Caco-2 (cell line): ENCODE data around the gene SIK3. TPM values are rescaled to one million over a fixed set of nuclear protein-coding genes. Genes with fewer than 3 reads are reported as not detected.

Source experiments
- BruUV-seq: library from RNA; stranded (reverse); fragments of 400-500 nt; replicated peaks from 2 replicates; lab custom pipeline; 2021; lab: Mats Ljungman, UMichigan
- CTCF ChIA-PET: fragments of 300-600 bp; sonication (Branson Sonifier 250); formaldehyde crosslinking; loops from one replicate; lab custom pipeline; 2022; ENCODE audit warnings: antibody characterized with exemption; lab: Charles Lee
- POLR2A ChIA-PET: fragments of 300-600 bp; sonication (Branson Sonifier 250); formaldehyde crosslinking; loops from one replicate; lab custom pipeline; 2022; ENCODE audit warnings: antibody characterized with exemption; lab: Charles Lee
- DNase-seq, 2 experiments: peaks; one replicate each; pipeline versions ENCODE4 v3.0.0 to v3.0.0-alpha.2; 2020 to 2022
- H3K27me3 ChIP-seq: replicated peaks from 2 replicates; pipeline ENCODE4 v1.6.0; 2011; ENCODE audit warnings: low read length; ENCODE audit not compliant: control insufficient read depth, insufficient read depth
- H3K36me3 ChIP-seq: 2 replicates; pipeline ENCODE4 v1.5.1; 2011; ENCODE audit warnings: low read length; ENCODE audit not compliant: control insufficient read depth, insufficient read depth
- H3K4me1 ChIP-seq: fragments of 250-450 bp; sonication (Bioruptor Pico); 2 replicates; pipeline ENCODE4 v1.5.1; 2020; ENCODE audit warnings: mild to moderate bottlenecking
- H3K4me3 ChIP-seq: 2 replicates; pipeline ENCODE4 v1.5.1; 2011; ENCODE audit warnings: low read depth, mild to moderate bottlenecking, control low read depth, low read length
- H3K9me3 ChIP-seq: fragments of 250-450 bp; sonication (Bioruptor Pico); 2 replicates; pipeline ENCODE4 v1.5.1; 2020; ENCODE audit warnings: mild to moderate bottlenecking, moderate library complexity
- H3K27ac Mint-ChIP-seq: one replicate; pipeline ENCODE4 v1.8.0; 2022; ENCODE audit warnings: mixed read lengths; ENCODE audit not compliant: unreplicated experiment
- H3K27me3 Mint-ChIP-seq: one replicate; pipeline ENCODE4 v1.8.0; 2022; ENCODE audit warnings: mixed read lengths; ENCODE audit not compliant: insufficient read depth, unreplicated experiment
- H3K36me3 Mint-ChIP-seq: one replicate; pipeline ENCODE4 v1.8.0; 2022; ENCODE audit warnings: mild to moderate bottlenecking, mixed read lengths; ENCODE audit not compliant: insufficient read depth, unreplicated experiment
- H3K4me1 Mint-ChIP-seq: one replicate; pipeline ENCODE4 v1.8.0; 2022; ENCODE audit warnings: low read depth, mixed read lengths; ENCODE audit not compliant: unreplicated experiment
- H3K4me3 Mint-ChIP-seq: one replicate; pipeline ENCODE4 v1.8.0; 2022; ENCODE audit warnings: mild to moderate bottlenecking, moderate library complexity, mixed read lengths; ENCODE audit not compliant: unreplicated experiment
- H3K9me3 Mint-ChIP-seq: one replicate; pipeline ENCODE4 v1.8.0; 2022; ENCODE audit warnings: mixed read lengths; ENCODE audit not compliant: unreplicated experiment
- CTCF ChIP-seq, 2 experiments: fragments of 200-600 bp in 1 of 2; IDR thresholded peaks; 1 replicate in 1 of 2; 2 replicates in 1 of 2; pipeline versions ENCODE4 v1.5.1 to v1.8.0; 2011 to 2022; ENCODE audit warnings: antibody characterized with exemption in 1 of 2, control low read depth in 1 of 2, inconsistent platforms in 1 of 2, low read depth in 1 of 2, low read length in 1 of 2, mild to moderate bottlenecking in 1 of 2, moderate library complexity in 1 of 2; ENCODE audit not compliant: insufficient read depth in 1 of 2, severe bottlenecking in 1 of 2, unreplicated experiment in 1 of 2
- intact Hi-C: fragments of 100-400 bp; cut with micrococcal nuclease; formaldehyde crosslinking; loops from one replicate; pipeline ENCODE4 v1.10.0; 2022; ENCODE audit not compliant: unreplicated experiment
- total RNA-seq: library from RNA; stranded (reverse); gene quantifications from 2 replicates; pipeline ENCODE4 v1.2.3, GENCODE V29; 2022

The SIK3 gene
- total RNA-seq, 1 experiment from 2014 or later: 65.7 TPM

GRCh38 chr11:117099696-117100095, 1.5 kb upstream of the SIK3 start:
- BruUV-seq: no TSS peak
- peak overlapping the region; percentile 99 for H3K27ac Mint-ChIP-seq
- Histone ChIP-seq H3K9me3 (no peaks in the 10 kb centered on the region), H3K4me3 (no peak overlapping the region), H3K36me3 (0 out of 2 replicates have a peak, but pooled peaks cover under 1% of the 10 kb centered on the region), H3K27me3 (no peaks in the 10 kb centered on the region), H3K4me1 (peaks cover 35% of the 10 kb centered on the region)
- no peak for DNase-seq
- ChIA-PET POLR2A (interaction anchor here (0.5 kb wide), 1 partner anchor 211 kb away, joined by 3 read pairs; no protein-coding TSS in a partner anchor), CTCF (interaction anchor here (0.6 to 2.3 kb wide), 6 partner anchors 39 to 370 kb away, joined by 3 to 9 read pairs (median 6); partner anchors contain the start of gene PAFAH1B2)
- peaks cover 44% of the 10 kb centered on the region for H3K4me1 Mint-ChIP-seq
- H3K4me3 Mint-ChIP-seq: peak overlapping the region; percentile 77
- H3K27me3 Mint-ChIP-seq: no peaks in the 10 kb centered on the region
- H3K36me3 Mint-ChIP-seq: peaks cover 17% of the 10 kb centered on the region
- no peak for TF ChIP-seq CTCF (IDR thresholded peaks at IDR 0.05; ENCODE audit: insufficient read depth in 1 of 2, low read depth in 1 of 2, low read length in 1 of 2, severe bottlenecking in 1 of 2, unreplicated experiment in 1 of 2)
- intact Hi-C loops: loop anchor here (2.0 to 5.0 kb wide), 3 partner anchors 173 to 312 kb away; partner anchors contain the start of gene ZPR1
- no peaks in the 10 kb centered on the region for H3K9me3 Mint-ChIP-seq

GRCh38 chr11:117097389-117098268, 599 bp downstream of the SIK3 start:
- peaks cover 56% of the 10 kb centered on the region for H3K4me1 ChIP-seq
- H3K36me3 ChIP-seq: 0 out of 2 replicates have a peak, but pooled peaks cover 1% of the 10 kb centered on the region
- no peak for TF ChIP-seq CTCF (IDR thresholded peaks at IDR 0.05; ENCODE audit: insufficient read depth in 1 of 2, low read depth in 1 of 2, low read length in 1 of 2, severe bottlenecking in 1 of 2, unreplicated experiment in 1 of 2)
- peak; percentile 61 to 66 for DNase-seq
- intact Hi-C loops: loop anchor here (1.0 to 5.0 kb wide), 7 partner anchors 76 to 310 kb away; partner anchors contain the start of genes APOA1, APOC3 and ZPR1
- BruUV-seq: no TSS peak
- Mint-ChIP-seq H3K9me3 (peaks cover under 1% of the 10 kb centered on the region), H3K4me3 (peak overlapping the region; percentile 77), H3K36me3 (peaks cover 18% of the 10 kb centered on the region), H3K27ac (peak overlapping the region; percentile 99), H3K27me3 (no peaks in the 10 kb centered on the region), H3K4me1 (peaks cover 59% of the 10 kb centered on the region)
- CTCF ChIA-PET: interaction anchor here (0.6 to 3.4 kb wide), 15 partner anchors 8 to 365 kb away, joined by 3 to 18 read pairs (median 3); partner anchors contain the start of gene APOA5
- H3K4me3 ChIP-seq: peak overlapping the region; percentile 90
- POLR2A ChIA-PET: interaction anchor here (0.5 to 2.0 kb wide), 9 partner anchors 8 to 314 kb away, joined by 3 to 23 read pairs (median 5); partner anchors contain the start of gene PAFAH1B2
- H3K27me3 ChIP-seq: no peaks in the 10 kb centered on the region
- no peaks in the 10 kb centered on the region for H3K9me3 ChIP-seq

- Histone ChIP-seq H3K36me3 (0 out of 2 replicates have a peak, but pooled peaks cover 3% of the 10 kb centered on the region), H3K27me3 (no peaks in the 10 kb centered on the region), H3K4me3 (peak overlapping the region; percentile 90), H3K9me3 (no peaks in the 10 kb centered on the region), H3K4me1 (peaks cover 59% of the 10 kb centered on the region)
- CTCF ChIA-PET: interaction anchor here (0.8 to 3.4 kb wide), 7 partner anchors 9 to 306 kb away, joined by 3 to 18 read pairs (median 3); partner anchors contain the start of gene APOA5
- intact Hi-C loops: loop anchor here (1.0 to 5.0 kb wide), 5 partner anchors 76 to 310 kb away; partner anchors contain the start of genes APOA1, APOC3 and ZPR1
- no peak for DNase-seq
- Mint-ChIP-seq H3K27me3 (no peaks in the 10 kb centered on the region), H3K36me3 (peaks cover 24% of the 10 kb centered on the region), H3K9me3 (peaks cover 7% of the 10 kb centered on the region), H3K27ac (peak overlapping the region; percentile 99), H3K4me1 (peaks cover 66% of the 10 kb centered on the region), H3K4me3 (peak overlapping the region; percentile 77)
- POLR2A ChIA-PET: interaction anchor here (0.5 to 1.6 kb wide), 5 partner anchors 9 to 220 kb away, joined by 3 to 7 read pairs (median 4); no protein-coding TSS in a partner anchor
- no TSS peak for BruUV-seq
- no peak for TF ChIP-seq CTCF (IDR thresholded peaks at IDR 0.05; ENCODE audit: insufficient read depth in 1 of 2, low read depth in 1 of 2, low read length in 1 of 2, severe bottlenecking in 1 of 2, unreplicated experiment in 1 of 2)
Observed at GRCh38 chr11:117097014-117097388, 1.2 kb downstream of the SIK3 start.
